Liver (tissue), 3 donors: ENCODE data around the gene LHFPL6.

Experiments
- ATF3 ChIP-seq: IDR thresholded peaks from 2 replicates; pipeline ENCODE4 v1.6.1; 2016; ENCODE audit warnings: antibody characterized with exemption
- CTCF ChIP-seq: fragments of 150-350 bp; IDR thresholded peaks from 2 replicates; pipeline ENCODE4 v1.5.1; 2017; ENCODE audit warnings: improper control_type of control experiment, low read depth, low read length; ENCODE audit not compliant: missing input control
- EGR1 ChIP-seq, 2 donors: IDR thresholded peaks; 2 replicates each; pipeline ENCODE4 v1.6.1; 2016 to 2018; ENCODE audit warnings: antibody characterized with exemption in 2 of 2, low read depth in 2 of 2
- HNF4G ChIP-seq: IDR thresholded peaks from 2 replicates; pipeline ENCODE4 v1.6.1; 2016; ENCODE audit warnings: antibody characterized with exemption
- RAD21 ChIP-seq, 2 donors: IDR thresholded peaks; 2 replicates each; pipeline ENCODE4 v1.6.1; 2016; ENCODE audit warnings: antibody characterized with exemption in 2 of 2, mild to moderate bottlenecking in 2 of 2
- REST ChIP-seq: IDR thresholded peaks from 2 replicates; pipeline ENCODE4 v1.6.1; 2016; ENCODE audit warnings: antibody characterized with exemption, mild to moderate bottlenecking
- RXRA ChIP-seq, 2 donors: IDR thresholded peaks; 2 replicates each; pipeline ENCODE4 v1.6.1; 2017 to 2018; ENCODE audit warnings: antibody characterized with exemption in 2 of 2, mild to moderate bottlenecking in 1 of 2
- YY1 ChIP-seq: IDR thresholded peaks from 2 replicates; pipeline ENCODE4 v1.6.1; 2016; ENCODE audit warnings: antibody characterized with exemption, mild to moderate bottlenecking
- TF ChIP-seq, protein P1 (sequence below): IDR thresholded peaks from 2 replicates; pipeline ENCODE4 v1.6.1; 2016; ENCODE audit warnings: antibody characterized with exemption
- TF ChIP-seq, protein P2 (sequence below): IDR thresholded peaks from 2 replicates; pipeline ENCODE4 v1.6.1; 2016; ENCODE audit warnings: antibody characterized with exemption
- donor health status: healthy.
- donor health status: healthy.

DNA sequence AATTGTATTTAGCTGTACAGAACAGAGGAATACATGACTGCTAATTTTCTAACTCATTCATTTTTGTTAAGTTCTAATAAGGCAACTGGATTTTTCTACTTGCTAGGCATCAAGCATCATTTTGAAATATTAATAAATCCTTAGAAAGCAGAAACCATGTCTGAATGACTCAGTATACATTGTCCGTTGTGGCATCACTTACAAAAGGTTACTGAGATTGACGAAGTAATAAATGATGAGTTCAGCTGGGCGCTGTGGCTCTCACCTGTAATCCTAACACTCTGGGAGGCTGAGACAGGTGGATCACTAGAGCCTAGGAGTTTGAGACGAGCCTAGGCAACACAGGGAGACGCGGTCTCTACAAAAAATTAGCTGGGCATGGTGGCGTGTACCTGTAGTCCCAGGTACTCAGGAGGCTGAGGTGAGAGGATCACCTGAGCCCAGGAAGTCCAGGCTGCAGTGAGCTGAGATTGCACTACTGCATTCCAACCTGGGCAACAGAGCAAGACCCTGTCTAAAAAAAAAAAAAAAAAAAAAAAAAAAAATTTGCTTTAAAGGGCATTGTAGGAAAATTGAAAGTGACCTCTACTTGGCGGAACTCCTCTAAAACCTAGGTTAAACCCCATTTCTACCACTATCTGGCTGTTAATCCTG lies 36.6 kb downstream of the LHFPL6 start:
- TF ChIP-seq YY1 (no peak), CTCF (no peak), REST (no peak), RXRA (IDR thresholded peaks at IDR 0.05) (no peak), ATF3 (no peak), EGR1 (IDR thresholded peaks at IDR 0.05; ENCODE audit: low read depth in 2 of 2) (no peak), HNF4G (no peak), RAD21 (IDR thresholded peaks at IDR 0.05) (no peak)
- TF ChIP-seq, protein P1, sequence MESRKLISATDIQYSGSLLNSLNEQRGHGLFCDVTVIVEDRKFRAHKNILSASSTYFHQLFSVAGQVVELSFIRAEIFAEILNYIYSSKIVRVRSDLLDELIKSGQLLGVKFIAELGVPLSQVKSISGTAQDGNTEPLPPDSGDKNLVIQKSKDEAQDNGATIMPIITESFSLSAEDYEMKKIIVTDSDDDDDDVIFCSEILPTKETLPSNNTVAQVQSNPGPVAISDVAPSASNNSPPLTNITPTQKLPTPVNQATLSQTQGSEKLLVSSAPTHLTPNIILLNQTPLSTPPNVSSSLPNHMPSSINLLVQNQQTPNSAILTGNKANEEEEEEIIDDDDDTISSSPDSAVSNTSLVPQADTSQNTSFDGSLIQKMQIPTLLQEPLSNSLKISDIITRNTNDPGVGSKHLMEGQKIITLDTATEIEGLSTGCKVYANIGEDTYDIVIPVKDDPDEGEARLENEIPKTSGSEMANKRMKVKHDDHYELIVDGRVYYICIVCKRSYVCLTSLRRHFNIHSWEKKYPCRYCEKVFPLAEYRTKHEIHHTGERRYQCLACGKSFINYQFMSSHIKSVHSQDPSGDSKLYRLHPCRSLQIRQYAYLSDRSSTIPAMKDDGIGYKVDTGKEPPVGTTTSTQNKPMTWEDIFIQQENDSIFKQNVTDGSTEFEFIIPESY = no peak
- TF ChIP-seq, protein P2, sequence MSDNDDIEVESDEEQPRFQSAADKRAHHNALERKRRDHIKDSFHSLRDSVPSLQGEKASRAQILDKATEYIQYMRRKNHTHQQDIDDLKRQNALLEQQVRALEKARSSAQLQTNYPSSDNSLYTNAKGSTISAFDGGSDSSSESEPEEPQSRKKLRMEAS = no peak
